WTC11 (cell line): ENCODE results near the gene CAV2. TPM values are rescaled to one million over a fixed set of nuclear protein-coding genes. Genes with fewer than 3 reads are reported as not detected.

Experiments used
- ATAC-seq: fragments of 200-7000 bp; cut with Tn5 transposase; 2 replicates; pipeline ENCODE4 v1.10.0; 2021; ENCODE audit warnings: mild to moderate bottlenecking, moderate library complexity
- CTCF ChIA-PET: fragments of 300-600 bp; sonication (Branson Sonifier 250); formaldehyde crosslinking; loops from one replicate; lab custom pipeline; 2021; ENCODE audit warnings: antibody characterized with exemption; lab: Charles Lee
- POLR2A ChIA-PET: fragments of 350-600 bp; sonication (Branson Sonifier 250); formaldehyde crosslinking; loops from one replicate; lab custom pipeline; 2021; ENCODE audit warnings: antibody characterized with exemption; lab: Charles Lee
- DNase-seq: peaks from one replicate; pipeline ENCODE4 v3.0.0; 2021; ENCODE audit warnings: low spot score
- H3K27ac Mint-ChIP-seq: 2 replicates; pipeline ENCODE4 v1.8.0; 2021; ENCODE audit warnings: mixed read lengths
- H3K27me3 Mint-ChIP-seq: 2 replicates; pipeline ENCODE4 v1.8.0; 2021; ENCODE audit warnings: low read depth, mild to moderate bottlenecking, moderate library complexity, mixed read lengths
- H3K36me3 Mint-ChIP-seq: 2 replicates; pipeline ENCODE4 v1.8.0; 2021; ENCODE audit warnings: mixed read lengths
- H3K4me1 Mint-ChIP-seq: 2 replicates; pipeline ENCODE4 v1.8.0; 2022; ENCODE audit warnings: mixed read lengths
- H3K4me3 Mint-ChIP-seq: 2 replicates; pipeline ENCODE4 v1.8.0; 2021; ENCODE audit warnings: mild to moderate bottlenecking, moderate library complexity, mixed read lengths
- H3K9me3 Mint-ChIP-seq: 2 replicates; pipeline ENCODE4 v1.8.0; 2021; ENCODE audit warnings: mixed read lengths
- HMGXB4 ChIP-seq: sonication (generic); formaldehyde crosslinking; IDR thresholded peaks from 2 replicates; pipeline ENCODE4 v1.8.1; 2023; ENCODE audit warnings: mild to moderate bottlenecking, moderate library complexity, missing genetic modification reagents
- RELA ChIP-seq: sonication (generic); formaldehyde crosslinking; IDR thresholded peaks from 2 replicates; pipeline ENCODE4 v1.8.1; 2022; ENCODE audit warnings: missing genetic modification reagents, mild to moderate bottlenecking, borderline replicate concordance
- SMAD3 ChIP-seq: sonication (generic); formaldehyde crosslinking; IDR thresholded peaks from 2 replicates; pipeline ENCODE4 v1.8.0; 2022; ENCODE audit warnings: missing genetic modification reagents, mild to moderate bottlenecking, borderline replicate concordance
- SMAD4 ChIP-seq: sonication (generic); formaldehyde crosslinking; IDR thresholded peaks from 2 replicates; pipeline ENCODE4 v1.8.0; 2022; ENCODE audit warnings: mild to moderate bottlenecking, missing genetic modification reagents
- TEAD4 ChIP-seq: sonication (generic); formaldehyde crosslinking; IDR thresholded peaks from 2 replicates; pipeline ENCODE4 v1.8.0; 2022; ENCODE audit warnings: mild to moderate bottlenecking, missing genetic modification reagents
- USF2 ChIP-seq: sonication (generic); formaldehyde crosslinking; IDR thresholded peaks from 2 replicates; pipeline ENCODE4 v1.8.1; 2023; ENCODE audit warnings: mild to moderate bottlenecking, missing genetic modification reagents, moderate library complexity
- ZNF281 ChIP-seq: sonication (generic); formaldehyde crosslinking; IDR thresholded peaks from 2 replicates; pipeline ENCODE4 v1.8.0; 2023; ENCODE audit warnings: mild to moderate bottlenecking, missing genetic modification reagents
- ZNF532 ChIP-seq: fragments of 250-450 bp; sonication (Bioruptor Pico); IDR thresholded peaks from 2 replicates; pipeline ENCODE4 v1.9.0; 2021; ENCODE audit warnings: mild to moderate bottlenecking, borderline replicate concordance
- total RNA-seq: library from RNA; stranded (reverse); gene quantifications from 3 replicates; pipeline ENCODE4 v1.2.3, GENCODE V29; 2021
- TF ChIP-seq, protein P1 (sequence below): sonication (generic); formaldehyde crosslinking; IDR thresholded peaks from 2 replicates; pipeline ENCODE4 v1.8.1; 2023; ENCODE audit warnings: mild to moderate bottlenecking, missing genetic modification reagents, borderline replicate concordance
- TF ChIP-seq, protein P2 (sequence below): sonication (generic); formaldehyde crosslinking; IDR thresholded peaks from 2 replicates; pipeline ENCODE4 v1.8.1; 2022; ENCODE audit warnings: low read depth, mild to moderate bottlenecking, moderate library complexity, missing genetic modification reagents, borderline replicate concordance
- TF ChIP-seq, protein P3 (sequence below): sonication (generic); formaldehyde crosslinking; IDR thresholded peaks from 2 replicates; pipeline ENCODE4 v1.8.0; 2022; ENCODE audit warnings: mild to moderate bottlenecking, missing genetic modification reagents

Gene CAV2
- total RNA-seq, 1 experiment from 2014 or later: 4.3 TPM

GRCh38 chr7:116525298-116525912 is 25.9 kb downstream of the CAV2 start:
- peaks cover 24% of the 10 kb centered on the region for H3K27me3 Mint-ChIP-seq
- H3K9me3 Mint-ChIP-seq: no peaks in the 10 kb centered on the region
- ChIA-PET POLR2A (interaction anchor here (0.7 to 1.6 kb wide), 2 partner anchors 273 to 315 kb away, joined by 3 read pairs; partner anchors contain the start of gene TES), CTCF (interaction anchor here (0.5 to 3.1 kb wide), 30 partner anchors 10 to 387 kb away, joined by 3 to 27 read pairs (median 4); partner anchors contain the start of genes CAV2 and TES)
- DNase-seq: peak; percentile 44
- TF ChIP-seq RELA (CRISPR knock-in tag) (no peak), HMGXB4 (CRISPR knock-in tag) (peak; percentile 55; the same call in 1 of the 2 replicates), SMAD4 (CRISPR knock-in tag) (no peak), TEAD4 (CRISPR knock-in tag) (no peak)
- H3K36me3 Mint-ChIP-seq: no peaks in the 10 kb centered on the region
- no peak overlapping the region for H3K27ac Mint-ChIP-seq
- peak overlapping the region; percentile 95 for H3K4me3 Mint-ChIP-seq
- peak; percentile 8 for ATAC-seq
- peaks cover 59% of the 10 kb centered on the region for H3K4me1 Mint-ChIP-seq

- ChIA-PET CTCF (interaction anchor here (0.5 to 3.1 kb wide), 54 partner anchors 9 to 570 kb away, joined by 3 to 27 read pairs (median 4); partner anchors contain the start of genes CAV2 and TES), POLR2A (interaction anchor here (0.7 to 1.6 kb wide), 4 partner anchors 27 to 317 kb away, joined by 3 to 4 read pairs (median 3); partner anchors contain the start of genes CAV2 and TES)
- peak overlapping the region; percentile 95 for H3K4me3 Mint-ChIP-seq
- no peaks in the 10 kb centered on the region for H3K36me3 Mint-ChIP-seq
- H3K27me3 Mint-ChIP-seq: peaks cover 24% of the 10 kb centered on the region
- DNase-seq (peak; percentile 79), ATAC-seq (peak; percentile 76)
- H3K27ac Mint-ChIP-seq: peak overlapping the region; percentile 89
- peaks cover 58% of the 10 kb centered on the region for H3K4me1 Mint-ChIP-seq
- no peaks in the 10 kb centered on the region for H3K9me3 Mint-ChIP-seq
- TF ChIP-seq ZNF532 (CRISPR knock-in tag) (no peak), HMGXB4 (CRISPR knock-in tag) (no peak), USF2 (no peak), SMAD3 (no peak), ZNF281 (CRISPR knock-in tag) (no peak)
- TF ChIP-seq, protein P1, sequence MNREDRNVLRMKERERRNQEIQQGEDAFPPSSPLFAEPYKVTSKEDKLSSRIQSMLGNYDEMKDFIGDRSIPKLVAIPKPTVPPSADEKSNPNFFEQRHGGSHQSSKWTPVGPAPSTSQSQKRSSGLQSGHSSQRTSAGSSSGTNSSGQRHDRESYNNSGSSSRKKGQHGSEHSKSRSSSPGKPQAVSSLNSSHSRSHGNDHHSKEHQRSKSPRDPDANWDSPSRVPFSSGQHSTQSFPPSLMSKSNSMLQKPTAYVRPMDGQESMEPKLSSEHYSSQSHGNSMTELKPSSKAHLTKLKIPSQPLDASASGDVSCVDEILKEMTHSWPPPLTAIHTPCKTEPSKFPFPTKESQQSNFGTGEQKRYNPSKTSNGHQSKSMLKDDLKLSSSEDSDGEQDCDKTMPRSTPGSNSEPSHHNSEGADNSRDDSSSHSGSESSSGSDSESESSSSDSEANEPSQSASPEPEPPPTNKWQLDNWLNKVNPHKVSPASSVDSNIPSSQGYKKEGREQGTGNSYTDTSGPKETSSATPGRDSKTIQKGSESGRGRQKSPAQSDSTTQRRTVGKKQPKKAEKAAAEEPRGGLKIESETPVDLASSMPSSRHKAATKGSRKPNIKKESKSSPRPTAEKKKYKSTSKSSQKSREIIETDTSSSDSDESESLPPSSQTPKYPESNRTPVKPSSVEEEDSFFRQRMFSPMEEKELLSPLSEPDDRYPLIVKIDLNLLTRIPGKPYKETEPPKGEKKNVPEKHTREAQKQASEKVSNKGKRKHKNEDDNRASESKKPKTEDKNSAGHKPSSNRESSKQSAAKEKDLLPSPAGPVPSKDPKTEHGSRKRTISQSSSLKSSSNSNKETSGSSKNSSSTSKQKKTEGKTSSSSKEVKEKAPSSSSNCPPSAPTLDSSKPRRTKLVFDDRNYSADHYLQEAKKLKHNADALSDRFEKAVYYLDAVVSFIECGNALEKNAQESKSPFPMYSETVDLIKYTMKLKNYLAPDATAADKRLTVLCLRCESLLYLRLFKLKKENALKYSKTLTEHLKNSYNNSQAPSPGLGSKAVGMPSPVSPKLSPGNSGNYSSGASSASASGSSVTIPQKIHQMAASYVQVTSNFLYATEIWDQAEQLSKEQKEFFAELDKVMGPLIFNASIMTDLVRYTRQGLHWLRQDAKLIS (CRISPR knock-in tag): no peak
- TF ChIP-seq, protein P2, sequence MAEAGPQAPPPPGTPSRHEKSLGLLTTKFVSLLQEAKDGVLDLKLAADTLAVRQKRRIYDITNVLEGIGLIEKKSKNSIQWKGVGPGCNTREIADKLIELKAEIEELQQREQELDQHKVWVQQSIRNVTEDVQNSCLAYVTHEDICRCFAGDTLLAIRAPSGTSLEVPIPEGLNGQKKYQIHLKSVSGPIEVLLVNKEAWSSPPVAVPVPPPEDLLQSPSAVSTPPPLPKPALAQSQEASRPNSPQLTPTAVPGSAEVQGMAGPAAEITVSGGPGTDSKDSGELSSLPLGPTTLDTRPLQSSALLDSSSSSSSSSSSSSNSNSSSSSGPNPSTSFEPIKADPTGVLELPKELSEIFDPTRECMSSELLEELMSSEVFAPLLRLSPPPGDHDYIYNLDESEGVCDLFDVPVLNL (CRISPR knock-in tag): no peak
- TF ChIP-seq, protein P3, sequence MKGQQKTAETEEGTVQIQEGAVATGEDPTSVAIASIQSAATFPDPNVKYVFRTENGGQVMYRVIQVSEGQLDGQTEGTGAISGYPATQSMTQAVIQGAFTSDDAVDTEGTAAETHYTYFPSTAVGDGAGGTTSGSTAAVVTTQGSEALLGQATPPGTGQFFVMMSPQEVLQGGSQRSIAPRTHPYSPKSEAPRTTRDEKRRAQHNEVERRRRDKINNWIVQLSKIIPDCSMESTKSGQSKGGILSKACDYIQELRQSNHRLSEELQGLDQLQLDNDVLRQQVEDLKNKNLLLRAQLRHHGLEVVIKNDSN: no peak
Measured at GRCh38 chr7:116525913-116526861, 26.6 kb downstream of the CAV2 start.
